NB4 (cell line): ENCODE data around the gene FUZ.
A peak's percentile ranks its signal among the peaks of the same experiment; 100 is the strongest.

Source experiments
- DNase-seq: peaks from one replicate; pipeline ENCODE4 v3.0.0; 2010; ENCODE audit warnings: low read depth
- H3K4me3 ChIP-seq: one replicate; pipeline ENCODE4 v1.5.1; 2011; ENCODE audit warnings: mild to moderate bottlenecking, low read depth, low read length, moderate library complexity
- CTCF ChIP-seq: IDR thresholded peaks from one replicate; pipeline ENCODE4 v1.5.1; 2012; ENCODE audit warnings: low read depth, low read length
- MAX ChIP-seq: IDR thresholded peaks from 2 replicates; pipeline ENCODE4 v1.6.1; 2011; ENCODE audit warnings: low read depth, low read length
- MYC ChIP-seq: IDR thresholded peaks from 2 replicates; pipeline ENCODE4 v1.6.1; 2011; ENCODE audit warnings: low read depth, low read length
- POLR2A ChIP-seq: IDR thresholded peaks from 2 replicates; pipeline ENCODE4 v1.6.1; 2011; ENCODE audit warnings: mild to moderate bottlenecking; ENCODE audit not compliant: insufficient read length; ENCODE audit errors: extremely low read depth

The FUZ gene

GRCh38 chr19:49809941-49810389 lies 3.1 kb downstream of the FUZ start:
- H3K4me3 ChIP-seq = no peak overlapping the region
- DNase-seq = no peak
- no peak for TF ChIP-seq MYC
- TF ChIP-seq POLR2A = no peak
- no peak for TF ChIP-seq CTCF
- TF ChIP-seq MAX = no peak

- no peak for DNase-seq
- no peak overlapping the region for H3K4me3 ChIP-seq
- TF ChIP-seq MYC (no peak), CTCF (no peak), MAX (no peak)
Observed at GRCh38 chr19:49809160-49809940, 3.7 kb downstream of the FUZ start.

- TF ChIP-seq MYC (no peak), MAX (no peak), POLR2A (no peak), CTCF (no peak)
- DNase-seq = peak; percentile 33
- H3K4me3 ChIP-seq = no peak overlapping the region
Observed at GRCh38 chr19:49808711-49809159, 4.4 kb downstream of the FUZ start.

- TF ChIP-seq POLR2A (no peak), MAX (no peak), CTCF (no peak), MYC (no peak)
- no peak overlapping the region for H3K4me3 ChIP-seq
- no peak for DNase-seq
Observed at GRCh38 chr19:49807904-49808675, 5.0 kb downstream of the FUZ start.

- peak; percentile 82 for DNase-seq
- H3K4me3 ChIP-seq = no peak overlapping the region
- TF ChIP-seq MYC = no peak
- no peak for TF ChIP-seq POLR2A
- TF ChIP-seq MAX = no peak
- TF ChIP-seq CTCF = no peak
Observed at GRCh38 chr19:49807058-49807903, 5.8 kb downstream of the FUZ start.
